A549 (cell line): ENCODE results near the gene BNIP5. TPM values are rescaled to one million over a fixed set of nuclear protein-coding genes. Genes with fewer than 3 reads are reported as not detected.

ENCODE experiments used
- ATAC-seq, 2 experiments: fragments of 200-7000 bp in 1 of 2; fragments of >200 bp in 1 of 2; cut with Nextera tagmentation in 1 of 2; cut with Tn5 transposase in 1 of 2; 3 replicates each; pipeline versions ENCODE4 v1.8.0 to v1.9.1; 2018 to 2020; ENCODE audit warnings: mild to moderate bottlenecking in 1 of 2, moderate library complexity in 1 of 2
- CTCF ChIA-PET: fragments of 300-600 bp; sonication (Branson Sonifier 250); formaldehyde crosslinking; extraction: SDS; loops from one replicate; lab custom pipeline; 2021; ENCODE audit warnings: antibody characterized with exemption, inconsistent platforms; lab: Yijun Ruan, JAX
- POLR2A ChIA-PET: fragments of 350-600 bp; formaldehyde crosslinking; extraction: SDS; loops from one replicate; lab custom pipeline; 2021; ENCODE audit warnings: antibody characterized with exemption, inconsistent platforms; lab: Yijun Ruan, JAX
- DNase-seq, 2 experiments: peaks; one replicate each; pipeline versions ENCODE4 v3.0.0 to v3.0.0-alpha.2; 2011 to 2016; ENCODE audit warnings: low read depth in 1 of 2, low spot score in 1 of 2
- FAIRE-seq: peaks from 2 replicates; lab custom pipeline; 2011; peaks lifted over from hg19 to GRCh38; lab: Jason Lieb, UNC
- H3K27ac ChIP-seq, 2 experiments: fragments of >200 bp; sonication (Bioruptor Twin); formaldehyde crosslinking; 3 replicates each; pipeline ENCODE4 v1.5.1; 2016 to 2017
- H3K4me1 ChIP-seq: fragments of >200 bp; sonication (Bioruptor Twin); formaldehyde crosslinking; 3 replicates; pipeline ENCODE4 v1.6.1; 2016
- H3K4me2 ChIP-seq: fragments of >200 bp; sonication (Bioruptor Twin); formaldehyde crosslinking; 3 replicates; pipeline ENCODE4 v1.6.1; 2016
- H3K4me3 ChIP-seq: fragments of >200 bp; sonication (Bioruptor Twin); formaldehyde crosslinking; 3 replicates; pipeline ENCODE4 v1.5.1; 2016
- H3K9me3 ChIP-seq: fragments of >200 bp; sonication (Bioruptor Twin); formaldehyde crosslinking; 3 replicates; pipeline ENCODE4 v1.6.1; 2016
- BHLHE40 ChIP-seq: IDR thresholded peaks from 2 replicates; pipeline ENCODE4 v1.6.1; 2012; ENCODE audit warnings: low read depth, low read length, inconsistent platforms
- CBX8 ChIP-seq: fragments of 200-600 bp; sonication (generic); IDR thresholded peaks from 2 replicates; pipeline ENCODE4 v1.6.1; 2016
- CEBPB ChIP-seq, 2 experiments: fragments of >200 bp in 1 of 2; sonication (Bioruptor Twin) in 1 of 2; formaldehyde crosslinking in 1 of 2; IDR thresholded peaks; 2 replicates each; pipeline ENCODE4 v1.6.1; 2012 to 2016
- EHMT2 ChIP-seq: fragments of 200-600 bp; sonication (generic); IDR thresholded peaks from 2 replicates; pipeline ENCODE4 v1.6.1; 2016; ENCODE audit warnings: antibody characterized with exemption, low read depth, mild to moderate bottlenecking, moderate library complexity
- EP300 ChIP-seq, 2 experiments: fragments of >200 bp; sonication (Bioruptor Twin); formaldehyde crosslinking; IDR thresholded peaks; 2 replicates in 1 of 2; 3 replicates in 1 of 2; pipeline ENCODE4 v1.6.1; 2016 to 2017
- FOSB ChIP-seq: fragments of 250-450 bp; sonication (Bioruptor Pico); IDR thresholded peaks from 2 replicates; pipeline ENCODE4 v1.5.0; 2020; ENCODE audit warnings: mild to moderate bottlenecking, moderate library complexity
- FOXS1 ChIP-seq: fragments of 250-450 bp; sonication (Bioruptor Pico); IDR thresholded peaks from 2 replicates; pipeline ENCODE4 v1.5.0; 2020; ENCODE audit warnings: mild to moderate bottlenecking, moderate library complexity
- HEYL ChIP-seq: fragments of 250-450 bp; sonication (Bioruptor Pico); IDR thresholded peaks from 2 replicates; pipeline ENCODE4 v1.8.0; 2021; ENCODE audit warnings: mild to moderate bottlenecking, moderate library complexity
- HOXB5 ChIP-seq: fragments of 250-450 bp; sonication (Bioruptor Pico); IDR thresholded peaks from 2 replicates; pipeline ENCODE4 v1.5.0; 2020; ENCODE audit warnings: mild to moderate bottlenecking, moderate library complexity
- JUN ChIP-seq, 2 experiments: fragments of >200 bp; sonication (Bioruptor Twin); formaldehyde crosslinking; IDR thresholded peaks; 2 replicates in 1 of 2; 3 replicates in 1 of 2; pipeline ENCODE4 v1.6.1; 2016 to 2017
- JUNB ChIP-seq: fragments of >200 bp; sonication (Bioruptor Twin); formaldehyde crosslinking; IDR thresholded peaks from 2 replicates; pipeline ENCODE4 v1.6.1; 2016
- KDM1A ChIP-seq: fragments of 200-600 bp; sonication (generic); IDR thresholded peaks from 2 replicates; pipeline ENCODE4 v1.6.1; 2016; ENCODE audit warnings: low read depth, mild to moderate bottlenecking
- MAFK ChIP-seq: fragments of 450-650 bp; IDR thresholded peaks from 2 replicates; pipeline ENCODE4 v1.6.1; 2014; ENCODE audit not compliant: partially characterized antibody
- MAZ ChIP-seq: fragments of 150-350 bp; IDR thresholded peaks from 2 replicates; pipeline ENCODE4 v1.6.1; 2014; ENCODE audit warnings: antibody characterized with exemption, low read depth, low read length, borderline replicate concordance
- NPAS2 ChIP-seq: fragments of 250-450 bp; sonication (Bioruptor Pico); IDR thresholded peaks from 2 replicates; pipeline ENCODE4 v1.8.0; 2022; ENCODE audit warnings: mild to moderate bottlenecking, moderate library complexity, borderline replicate concordance
- PHF8 ChIP-seq: fragments of 200-600 bp; sonication (generic); IDR thresholded peaks from 2 replicates; pipeline ENCODE4 v1.6.1; 2016; ENCODE audit warnings: low read depth, mild to moderate bottlenecking, antibody characterized with exemption, moderate library complexity, borderline replicate concordance
- POLR2A ChIP-seq: IDR thresholded peaks from 2 replicates; pipeline ENCODE4 v1.6.1; 2012; ENCODE audit warnings: mild to moderate bottlenecking, low read length
- RCOR1 ChIP-seq: fragments of 150-350 bp; IDR thresholded peaks from 2 replicates; pipeline ENCODE4 v1.6.1; 2014; ENCODE audit warnings: antibody characterized with exemption, low read length, low read depth
- RFX5 ChIP-seq: fragments of 450-650 bp; IDR thresholded peaks from 2 replicates; pipeline ENCODE4 v1.7.1; 2014; ENCODE audit warnings: antibody characterized with exemption, mild to moderate bottlenecking, moderate library complexity
- ZFP36 ChIP-seq: fragments of 450-650 bp; IDR thresholded peaks from 2 replicates; pipeline ENCODE4 v1.6.1; 2014; ENCODE audit warnings: borderline replicate concordance; ENCODE audit not compliant: partially characterized antibody
- ZSCAN20 ChIP-seq: fragments of 250-450 bp; sonication (Bioruptor Pico); IDR thresholded peaks from 2 replicates; pipeline ENCODE4 v1.8.0; 2022; ENCODE audit warnings: mild to moderate bottlenecking, moderate library complexity
- WGBS: methylation state at CpG from one replicate; pipeline ENCODE4 v1.1.6; 2017; ENCODE audit errors: missing lambda C conversion rate; 5-methylcytosine and 5-hydroxymethylcytosine counted together
- polyA plus RNA-seq, 4 experiments: library from polyadenylated mRNA; depleted of rRNA in 3 of 4; stranded (reverse); fragments of >200 nt; fragmentation: RNase III in 1 of 4; extraction: RNeasy Plus Mini Kit Qiagen cat#74134 plus additional on column Dnase treatment in 1 of 4; gene quantifications; 2 replicates in 3 of 4; 3 replicates in 1 of 4; pipeline ENCODE4 v1.2.3, GENCODE V29; 2011 to 2017
- TF ChIP-seq, protein P1 (sequence below): fragments of 150-350 bp; IDR thresholded peaks from 2 replicates; pipeline ENCODE4 v1.6.1; 2014; ENCODE audit warnings: low read depth, mild to moderate bottlenecking, low read length
- TF ChIP-seq, protein P2 (sequence below): IDR thresholded peaks from 2 replicates; pipeline ENCODE4 v1.6.1; 2012
- TF ChIP-seq, protein P3 (sequence below): fragments of >200 bp; sonication (Bioruptor Twin); formaldehyde crosslinking; IDR thresholded peaks from 2 replicates; pipeline ENCODE4 v1.6.1; 2016
- TF ChIP-seq, protein P4 (sequence below): fragments of 250-450 bp; sonication (Bioruptor Pico); IDR thresholded peaks from 2 replicates; pipeline ENCODE4 v1.5.0; 2020; ENCODE audit warnings: low read depth, mild to moderate bottlenecking, moderate library complexity
- TF ChIP-seq, protein P5 (sequence below): fragments of 200-600 bp; sonication (generic); IDR thresholded peaks from 2 replicates; pipeline ENCODE4 v1.6.1; 2016; ENCODE audit warnings: antibody characterized with exemption, mild to moderate bottlenecking, moderate library complexity
- TF ChIP-seq, protein P6 (sequence below): fragments of 250-450 bp; sonication (Bioruptor Pico); IDR thresholded peaks from 2 replicates; pipeline ENCODE4 v1.5.0; 2021; ENCODE audit warnings: mild to moderate bottlenecking, moderate library complexity, borderline replicate concordance

Gene BNIP5
- polyA plus RNA-seq, 2 of the 4 experiments (the other 2 are of a cell fraction): not detected

DNA sequence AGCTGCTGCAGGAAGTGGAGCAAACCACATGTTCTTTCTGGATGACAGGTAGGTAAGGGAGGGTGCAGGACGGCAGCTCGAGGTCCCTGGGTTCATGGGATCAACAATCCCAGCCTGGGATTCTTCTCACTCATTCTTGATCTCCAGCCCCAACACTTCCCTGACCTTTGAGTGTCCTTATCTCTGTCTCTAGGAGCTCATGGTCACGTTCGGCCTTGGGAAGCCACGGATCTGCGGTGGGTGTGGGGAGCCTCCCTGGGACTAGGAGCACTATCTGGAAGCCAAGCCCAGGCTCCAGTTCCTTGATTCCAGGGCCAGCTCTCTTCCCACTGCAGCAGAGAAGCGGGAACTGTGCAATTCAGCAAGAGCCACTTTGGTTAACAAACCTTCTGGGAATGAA, 27.5 kb downstream of the BNIP5 start:
- no peak overlapping the region for H3K4me2 ChIP-seq
- H3K9me3 ChIP-seq: no peaks in the 10 kb centered on the region
- H3K4me3 ChIP-seq: no peak overlapping the region
- TF ChIP-seq, protein P1, sequence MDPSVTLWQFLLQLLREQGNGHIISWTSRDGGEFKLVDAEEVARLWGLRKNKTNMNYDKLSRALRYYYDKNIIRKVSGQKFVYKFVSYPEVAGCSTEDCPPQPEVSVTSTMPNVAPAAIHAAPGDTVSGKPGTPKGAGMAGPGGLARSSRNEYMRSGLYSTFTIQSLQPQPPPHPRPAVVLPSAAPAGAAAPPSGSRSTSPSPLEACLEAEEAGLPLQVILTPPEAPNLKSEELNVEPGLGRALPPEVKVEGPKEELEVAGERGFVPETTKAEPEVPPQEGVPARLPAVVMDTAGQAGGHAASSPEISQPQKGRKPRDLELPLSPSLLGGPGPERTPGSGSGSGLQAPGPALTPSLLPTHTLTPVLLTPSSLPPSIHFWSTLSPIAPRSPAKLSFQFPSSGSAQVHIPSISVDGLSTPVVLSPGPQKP: no peak
- TF ChIP-seq FOXS1 (CRISPR knock-in tag): no peak
- TF ChIP-seq MAZ: no peak
- TF ChIP-seq, protein P2, sequence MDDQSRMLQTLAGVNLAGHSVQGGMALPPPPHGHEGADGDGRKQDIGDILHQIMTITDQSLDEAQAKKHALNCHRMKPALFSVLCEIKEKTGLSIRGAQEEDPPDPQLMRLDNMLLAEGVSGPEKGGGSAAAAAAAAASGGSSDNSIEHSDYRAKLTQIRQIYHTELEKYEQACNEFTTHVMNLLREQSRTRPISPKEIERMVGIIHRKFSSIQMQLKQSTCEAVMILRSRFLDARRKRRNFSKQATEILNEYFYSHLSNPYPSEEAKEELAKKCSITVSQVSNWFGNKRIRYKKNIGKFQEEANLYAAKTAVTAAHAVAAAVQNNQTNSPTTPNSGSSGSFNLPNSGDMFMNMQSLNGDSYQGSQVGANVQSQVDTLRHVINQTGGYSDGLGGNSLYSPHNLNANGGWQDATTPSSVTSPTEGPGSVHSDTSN: no peak
- TF ChIP-seq, protein P3, sequence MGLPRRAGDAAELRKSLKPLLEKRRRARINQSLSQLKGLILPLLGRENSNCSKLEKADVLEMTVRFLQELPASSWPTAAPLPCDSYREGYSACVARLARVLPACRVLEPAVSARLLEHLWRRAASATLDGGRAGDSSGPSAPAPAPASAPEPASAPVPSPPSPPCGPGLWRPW: no peak
- TF ChIP-seq JUNB: no peak
- no peak for TF ChIP-seq FOSB (CRISPR knock-in tag)
- no peak for TF ChIP-seq HOXB5
- no peak for TF ChIP-seq EP300 (IDR thresholded peaks at IDR 0.05)
- no peak for TF ChIP-seq EHMT2
- TF ChIP-seq ZSCAN20: no peak
- TF ChIP-seq KDM1A: no peak
- no peak for TF ChIP-seq PHF8
- no peak for TF ChIP-seq RFX5
- DNase-seq (no peak), ATAC-seq (no peak), FAIRE-seq (no peak)
- POLR2A ChIA-PET: no interaction called here
- CTCF ChIA-PET: interaction anchor here (1.4 to 1.9 kb wide), 2 partner anchors 32 to 34 kb away, joined by 4 to 6 read pairs; no protein-coding TSS in a partner anchor
- no peaks in the 10 kb centered on the region for H3K4me1 ChIP-seq
- no peak overlapping the region for H3K27ac ChIP-seq
- WGBS: 67% methylated on average over 7 of the region's 7 CpGs

DNA sequence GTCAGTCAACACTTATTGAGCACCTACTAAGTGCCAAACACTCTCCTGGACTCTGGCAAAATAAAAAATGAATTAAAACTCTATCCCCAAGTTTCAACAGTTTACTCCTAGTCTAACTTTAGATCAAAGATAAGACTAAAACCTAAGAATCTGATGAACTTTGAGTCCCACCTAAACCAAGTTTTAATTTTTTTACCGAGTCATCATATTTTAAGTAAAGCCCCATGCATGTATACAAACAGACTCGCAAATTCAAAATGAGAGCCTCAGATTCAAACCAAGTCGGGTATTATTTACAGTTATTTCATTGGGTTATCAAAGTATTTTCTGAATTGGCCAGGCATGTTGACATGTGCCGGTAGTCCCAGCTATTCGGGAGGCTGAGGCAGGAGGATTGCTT, 28.2 kb downstream of the BNIP5 start:
- CTCF ChIA-PET: interaction anchor here (1.4 to 2.8 kb wide), 3 partner anchors 35 to 52 kb away, joined by 3 to 13 read pairs (median 4); no protein-coding TSS in a partner anchor

DNA sequence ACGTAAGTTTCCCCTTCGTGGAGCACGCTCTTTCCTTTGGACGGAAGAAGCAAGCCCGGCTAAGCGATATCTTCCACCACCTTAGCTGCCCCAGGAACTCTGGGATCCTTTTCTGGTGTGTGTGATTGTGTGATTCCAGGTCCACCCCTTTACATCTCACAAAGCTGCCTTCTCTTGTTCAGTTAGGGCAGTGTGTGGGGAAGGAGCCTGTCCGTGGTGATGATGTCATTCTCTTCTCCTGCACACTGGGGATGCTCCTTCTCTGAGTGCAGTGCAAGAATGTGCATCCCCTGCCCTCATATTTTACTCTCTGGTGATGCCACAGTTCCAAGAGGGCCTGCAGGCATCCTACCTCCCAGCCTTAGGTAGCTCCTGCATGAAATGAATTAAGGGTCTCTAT, 30.3 kb downstream of the BNIP5 start:
- FAIRE-seq (no peak), ATAC-seq (no peak), DNase-seq (no peak)
- 0 out of 3 replicates have a peak, but pooled peaks cover 2% of the 10 kb centered on the region for H3K4me1 ChIP-seq
- H3K4me2 ChIP-seq: no peak overlapping the region
- no peaks in the 10 kb centered on the region for H3K9me3 ChIP-seq
- ChIA-PET POLR2A (no interaction called here), CTCF (interaction anchor here (2.8 kb wide), 1 partner anchor 54 kb away, joined by 13 read pairs; no protein-coding TSS in a partner anchor)
- no peak overlapping the region for H3K4me3 ChIP-seq
- WGBS: 85% methylated on average over 7 of the region's 7 CpGs
- no peak overlapping the region for H3K27ac ChIP-seq
- TF ChIP-seq, protein P4, sequence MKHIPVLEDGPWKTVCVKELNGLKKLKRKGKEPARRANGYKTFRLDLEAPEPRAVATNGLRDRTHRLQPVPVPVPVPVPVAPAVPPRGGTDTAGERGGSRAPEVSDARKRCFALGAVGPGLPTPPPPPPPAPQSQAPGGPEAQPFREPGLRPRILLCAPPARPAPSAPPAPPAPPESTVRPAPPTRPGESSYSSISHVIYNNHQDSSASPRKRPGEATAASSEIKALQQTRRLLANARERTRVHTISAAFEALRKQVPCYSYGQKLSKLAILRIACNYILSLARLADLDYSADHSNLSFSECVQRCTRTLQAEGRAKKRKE (CRISPR knock-in tag): no peak
- no peak for TF ChIP-seq HEYL (CRISPR knock-in tag)
- no peak for TF ChIP-seq NPAS2 (CRISPR knock-in tag)
- TF ChIP-seq, protein P5, sequence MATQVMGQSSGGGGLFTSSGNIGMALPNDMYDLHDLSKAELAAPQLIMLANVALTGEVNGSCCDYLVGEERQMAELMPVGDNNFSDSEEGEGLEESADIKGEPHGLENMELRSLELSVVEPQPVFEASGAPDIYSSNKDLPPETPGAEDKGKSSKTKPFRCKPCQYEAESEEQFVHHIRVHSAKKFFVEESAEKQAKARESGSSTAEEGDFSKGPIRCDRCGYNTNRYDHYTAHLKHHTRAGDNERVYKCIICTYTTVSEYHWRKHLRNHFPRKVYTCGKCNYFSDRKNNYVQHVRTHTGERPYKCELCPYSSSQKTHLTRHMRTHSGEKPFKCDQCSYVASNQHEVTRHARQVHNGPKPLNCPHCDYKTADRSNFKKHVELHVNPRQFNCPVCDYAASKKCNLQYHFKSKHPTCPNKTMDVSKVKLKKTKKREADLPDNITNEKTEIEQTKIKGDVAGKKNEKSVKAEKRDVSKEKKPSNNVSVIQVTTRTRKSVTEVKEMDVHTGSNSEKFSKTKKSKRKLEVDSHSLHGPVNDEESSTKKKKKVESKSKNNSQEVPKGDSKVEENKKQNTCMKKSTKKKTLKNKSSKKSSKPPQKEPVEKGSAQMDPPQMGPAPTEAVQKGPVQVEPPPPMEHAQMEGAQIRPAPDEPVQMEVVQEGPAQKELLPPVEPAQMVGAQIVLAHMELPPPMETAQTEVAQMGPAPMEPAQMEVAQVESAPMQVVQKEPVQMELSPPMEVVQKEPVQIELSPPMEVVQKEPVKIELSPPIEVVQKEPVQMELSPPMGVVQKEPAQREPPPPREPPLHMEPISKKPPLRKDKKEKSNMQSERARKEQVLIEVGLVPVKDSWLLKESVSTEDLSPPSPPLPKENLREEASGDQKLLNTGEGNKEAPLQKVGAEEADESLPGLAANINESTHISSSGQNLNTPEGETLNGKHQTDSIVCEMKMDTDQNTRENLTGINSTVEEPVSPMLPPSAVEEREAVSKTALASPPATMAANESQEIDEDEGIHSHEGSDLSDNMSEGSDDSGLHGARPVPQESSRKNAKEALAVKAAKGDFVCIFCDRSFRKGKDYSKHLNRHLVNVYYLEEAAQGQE: no peak
- no peak for TF ChIP-seq CBX8
- TF ChIP-seq CEBPB (IDR thresholded peaks at IDR 0.05): no peak
- TF ChIP-seq, protein P6, sequence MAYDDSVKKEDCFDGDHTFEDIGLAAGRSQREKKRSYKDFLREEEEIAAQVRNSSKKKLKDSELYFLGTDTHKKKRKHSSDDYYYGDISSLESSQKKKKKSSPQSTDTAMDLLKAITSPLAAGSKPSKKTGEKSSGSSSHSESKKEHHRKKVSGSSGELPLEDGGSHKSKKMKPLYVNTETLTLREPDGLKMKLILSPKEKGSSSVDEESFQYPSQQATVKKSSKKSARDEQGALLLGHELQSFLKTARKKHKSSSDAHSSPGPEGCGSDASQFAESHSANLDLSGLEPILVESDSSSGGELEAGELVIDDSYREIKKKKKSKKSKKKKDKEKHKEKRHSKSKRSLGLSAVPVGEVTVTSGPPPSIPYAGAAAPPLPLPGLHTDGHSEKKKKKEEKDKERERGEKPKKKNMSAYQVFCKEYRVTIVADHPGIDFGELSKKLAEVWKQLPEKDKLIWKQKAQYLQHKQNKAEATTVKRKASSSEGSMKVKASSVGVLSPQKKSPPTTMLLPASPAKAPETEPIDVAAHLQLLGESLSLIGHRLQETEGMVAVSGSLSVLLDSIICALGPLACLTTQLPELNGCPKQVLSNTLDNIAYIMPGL (CRISPR knock-in tag): no peak
- no peak for TF ChIP-seq ZFP36
- no peak for TF ChIP-seq PHF8
- no peak for TF ChIP-seq HOXB5
- TF ChIP-seq POLR2A: no peak
- no peak for TF ChIP-seq FOSB (CRISPR knock-in tag)
- no peak for TF ChIP-seq BHLHE40
- no peak for TF ChIP-seq JUN (IDR thresholded peaks at IDR 0.05)
- no peak for TF ChIP-seq RCOR1

More for the DNA sequence above, 28.2 kb downstream of the BNIP5 start:
- TF ChIP-seq JUN (IDR thresholded peaks at IDR 0.05): no peak
- TF ChIP-seq MAFK: peak; percentile 87
- TF ChIP-seq, all 56 proteins: peak for 1
- Histone ChIP-seq H3K4me2 (no peak overlapping the region), H3K9me3 (no peaks in the 10 kb centered on the region), H3K4me3 (no peak overlapping the region), H3K4me1 (no peaks in the 10 kb centered on the region), H3K27ac (no peak overlapping the region)
- no peak for DNase-seq
- POLR2A ChIA-PET: no interaction called here
- 79% methylated on average over 5 of the region's 5 CpGs for WGBS
- no peak for ATAC-seq
- FAIRE-seq: no peak
